HT-29 (cell line): ENCODE measurements around the gene RNF123. TPM values are rescaled to one million over a fixed set of nuclear protein-coding genes. Genes with fewer than 3 reads are reported as not detected.
"Not testable (repeated sequence)": the region's sequence is repeated elsewhere in the genome, so short reads cannot be mapped to it uniquely, and the experiment has no call there.

Experiments used
- DNase-seq: peaks from one replicate; pipeline ENCODE4 v3.0.0-alpha.2; 2015; ENCODE audit warnings: low spot score
- small RNA-seq: library from RNA; depleted of rRNA; stranded (forward); fragments of <200 nt; gene quantifications from one replicate; pipeline ENCODE3, GENCODE V24; 2014
- total RNA-seq: library from RNA; depleted of rRNA; stranded (reverse); fragments of >200 nt; shearing (Covaris generic); gene quantifications from 2 replicates; pipeline ENCODE4 v1.2.3, GENCODE V29; 2014; rRNA removed

Gene RNF123
- total RNA-seq, 1 experiment from 2014 or later, result 24.3 TPM

DNA sequence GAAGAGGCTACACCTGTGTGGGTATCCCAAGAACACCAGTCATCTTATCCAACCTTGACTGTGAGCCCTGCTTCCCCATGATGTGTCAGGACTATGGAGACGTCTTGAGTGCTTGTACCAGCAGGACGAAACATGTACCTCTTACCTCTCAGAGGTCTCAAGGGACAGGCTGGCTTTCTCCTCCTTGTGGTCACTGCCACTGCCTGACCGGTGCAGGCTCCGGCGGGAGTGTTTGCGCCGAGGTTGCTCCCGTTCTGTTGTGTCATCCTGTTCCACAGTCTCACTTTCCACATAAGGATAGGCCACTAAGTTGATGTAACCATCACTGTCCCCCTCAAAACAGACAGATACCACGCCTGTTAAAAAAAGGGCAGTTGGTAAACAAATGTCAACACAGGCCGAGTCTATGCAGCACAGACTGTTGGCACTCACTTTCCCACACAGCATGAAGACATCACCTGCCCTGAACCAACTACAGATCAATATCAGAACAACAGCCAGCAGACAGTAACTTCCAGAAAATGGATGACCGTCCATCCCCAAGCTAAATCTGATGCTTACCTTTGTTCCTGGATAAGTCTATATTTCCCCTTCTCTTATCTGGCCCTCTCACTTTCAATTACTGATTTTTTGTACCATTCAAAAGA lies 48.8 kb downstream of the RNF123 start:
- DNase-seq, result no peak

DNA sequence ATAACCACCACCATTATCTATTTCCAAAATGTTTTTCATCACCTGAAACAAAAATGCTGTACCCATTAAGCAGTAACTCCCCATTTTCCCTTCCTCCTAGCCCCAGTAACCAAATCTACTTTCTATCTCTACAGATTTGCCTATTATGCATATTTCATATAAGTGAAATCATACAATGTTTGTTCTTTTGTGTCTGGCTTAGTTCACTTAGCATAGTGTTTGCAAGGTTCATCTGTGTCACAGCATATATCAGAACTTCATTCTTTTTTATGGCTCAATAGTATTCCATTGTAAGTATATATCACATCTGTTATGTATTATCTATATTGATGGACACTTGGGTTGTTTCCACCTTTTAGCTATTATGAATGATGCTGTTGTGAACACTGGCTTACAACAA lies 51.1 kb downstream of the RNF123 start:
- DNase-seq, result no peak

DNA sequence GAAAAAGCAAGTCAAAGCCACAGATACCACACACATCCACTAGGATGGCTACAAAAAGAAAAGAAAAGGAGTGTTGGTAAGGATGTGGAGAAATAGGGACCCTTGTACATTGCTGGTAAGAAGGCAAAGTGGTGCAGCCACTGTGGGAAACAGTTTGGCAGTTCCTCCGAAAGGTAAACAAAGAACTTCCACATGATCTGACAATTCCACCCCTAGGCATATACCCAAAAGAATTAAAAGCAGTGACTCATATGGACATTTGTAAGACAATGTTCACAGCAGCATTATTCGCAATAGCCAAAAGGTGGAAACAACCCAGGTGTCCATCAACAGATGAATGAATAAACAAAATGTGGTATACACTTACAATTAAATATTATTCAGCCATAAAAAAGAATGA lies 56.6 kb downstream of the RNF123 start:
- no peak for DNase-seq

- no peak for DNase-seq
Measured at GRCh38 chr3:49747792-49748480, 58.6 kb downstream of the RNF123 start.

DNA sequence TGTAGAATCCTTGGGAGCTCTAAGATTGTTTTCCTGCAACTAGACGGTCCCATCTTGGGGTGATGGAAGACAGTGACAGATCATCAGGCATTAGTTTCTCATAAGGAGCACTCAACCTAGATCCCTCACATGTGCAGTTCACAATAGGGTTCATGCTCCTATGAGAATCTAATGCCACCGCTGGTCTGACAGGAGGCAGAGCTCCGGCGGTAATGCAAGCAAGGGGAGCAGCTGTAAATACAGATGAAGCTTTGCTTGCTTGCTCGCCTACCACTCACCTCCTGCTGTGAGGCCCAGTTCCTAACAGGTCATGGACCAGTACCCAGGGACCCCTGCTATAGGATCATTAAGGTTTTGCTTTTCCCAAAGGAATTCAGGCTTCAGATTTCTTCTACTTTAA lies 59.5 kb downstream of the RNF123 start:
- not testable (repeated sequence) for DNase-seq

DNA sequence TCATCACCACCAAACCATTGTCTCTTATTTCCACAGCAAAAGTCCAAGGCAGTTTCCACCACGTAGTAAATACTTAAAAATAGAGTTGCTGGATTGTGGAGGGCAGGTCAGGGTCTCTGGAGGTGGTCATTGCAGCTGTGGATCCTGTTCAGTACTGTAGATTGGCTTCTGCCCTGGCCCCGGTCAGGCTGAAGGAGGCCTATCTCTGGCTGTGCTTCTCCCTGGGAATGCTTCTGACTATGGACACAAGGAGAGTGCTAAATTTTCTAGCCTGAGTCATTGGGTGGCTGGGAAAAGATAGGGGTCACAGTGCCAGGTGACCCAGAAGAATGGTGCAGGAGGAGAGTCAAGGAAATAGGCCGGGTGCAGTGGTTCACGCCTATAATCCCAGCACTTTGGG lies 60.7 kb downstream of the RNF123 start:
- DNase-seq, result no peak

DNA sequence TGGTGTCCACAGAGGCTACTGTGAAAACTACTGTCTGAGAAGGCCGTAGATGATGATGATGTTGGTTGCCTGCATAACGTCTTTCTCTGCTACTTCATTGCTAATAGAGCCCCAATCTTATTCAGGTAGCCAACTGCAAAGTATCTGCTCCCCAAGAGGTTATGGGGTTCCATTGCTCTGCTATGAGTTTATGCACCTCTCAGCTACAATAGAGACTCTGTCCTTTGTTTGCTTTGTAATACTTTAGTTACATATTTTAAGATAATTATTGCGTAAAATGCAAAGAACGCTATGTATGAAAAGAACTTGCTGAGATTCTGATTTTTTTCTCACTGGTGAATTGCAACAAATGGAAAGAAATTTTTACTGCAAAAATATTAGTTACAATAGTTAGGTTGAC lies 62.1 kb downstream of the RNF123 start:
- DNase-seq, result no peak

DNA sequence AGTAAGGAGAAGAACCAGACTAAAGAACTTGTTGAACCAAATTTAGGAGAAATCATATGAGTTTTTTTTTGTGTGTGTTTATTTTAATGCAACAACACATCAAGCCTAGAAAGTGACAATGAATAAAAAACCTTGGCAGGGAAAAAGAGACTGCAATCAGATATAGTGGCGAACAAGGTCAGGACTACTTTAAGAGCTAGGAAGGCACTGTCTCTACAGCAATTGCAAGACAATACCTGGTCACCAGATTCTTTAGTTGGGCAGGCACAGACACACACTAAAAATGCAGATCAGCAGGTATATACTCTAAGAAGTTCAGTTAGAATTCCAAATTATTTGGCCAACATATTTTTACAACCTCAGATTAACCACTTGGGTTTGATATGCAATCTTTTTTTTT lies 65.2 kb downstream of the RNF123 start:
- DNase-seq, result no peak

DNA sequence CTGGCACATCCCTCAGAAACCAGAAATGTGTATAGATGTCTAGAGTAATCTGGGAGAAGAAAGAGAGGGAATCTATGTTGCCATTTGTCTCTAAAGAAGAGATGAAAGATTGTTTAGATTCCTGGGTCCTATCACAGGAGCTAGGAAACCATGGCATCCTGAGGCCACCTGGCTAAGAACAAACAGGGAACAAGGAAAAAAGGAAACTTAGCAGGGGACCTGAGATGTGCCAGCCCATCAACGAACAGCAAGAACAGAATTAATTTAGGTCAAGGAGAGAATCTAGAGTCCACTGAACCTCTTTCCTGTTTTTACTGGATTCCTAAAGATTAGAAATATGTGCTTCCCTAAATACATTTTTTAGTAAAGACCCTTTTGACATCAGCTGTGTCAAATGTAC lies 66.7 kb downstream of the RNF123 start:
- no peak for DNase-seq

- DNase-seq, result no peak
Measured at GRCh38 chr3:49757197-49757596, 67.8 kb downstream of the RNF123 start.

GRCh38 chr3:49759226-49759625 lies 69.9 kb downstream of the RNF123 start:
- DNase-seq, result no peak

DNA sequence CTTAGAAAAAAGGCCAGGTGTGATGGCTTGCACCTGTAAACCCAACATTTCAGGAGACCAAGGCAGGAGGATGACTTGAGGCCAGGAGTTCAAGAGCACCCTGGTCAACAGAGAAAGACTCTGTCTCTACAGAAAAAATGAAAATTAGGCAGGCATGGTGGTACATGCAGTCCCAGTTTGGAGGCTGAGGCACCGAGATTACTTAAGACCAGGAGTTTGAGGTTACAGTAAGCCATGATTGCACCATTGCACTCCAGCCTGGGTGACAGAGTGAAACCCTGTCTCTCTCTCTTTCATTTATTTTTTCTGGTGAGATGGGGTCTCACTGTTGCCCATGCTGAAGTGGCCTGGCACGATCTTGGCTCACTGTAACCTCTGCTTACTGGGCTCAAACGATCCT lies 72.3 kb downstream of the RNF123 start:
- no peak for DNase-seq

DNA sequence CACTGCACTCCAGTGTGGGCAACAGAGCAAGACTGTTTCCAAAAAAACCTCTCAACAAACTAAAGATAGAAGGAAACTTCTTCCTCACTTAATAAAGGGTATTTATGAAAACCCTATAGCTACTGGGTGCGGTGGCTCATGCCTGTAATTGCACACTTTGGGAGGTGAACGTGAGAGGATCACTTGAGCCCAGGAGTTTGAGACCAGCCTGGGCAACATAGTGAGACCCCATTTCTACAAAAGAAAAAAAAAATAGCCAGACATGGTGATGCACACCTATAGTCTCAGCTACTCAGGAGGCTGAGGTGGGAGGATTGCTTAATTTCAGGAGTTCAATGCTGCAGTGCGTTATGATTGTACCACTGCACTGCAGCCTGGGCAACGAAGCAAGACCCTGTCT lies 74.6 kb downstream of the RNF123 start:
- no peak for DNase-seq

GRCh38 chr3:49769286-49769915 lies 80.0 kb downstream of the RNF123 start:
- no peak for DNase-seq

GRCh38 chr3:49769926-49770325 lies 80.6 kb downstream of the RNF123 start:
- no peak for DNase-seq

Small RNA genes within 50 kb of the gene (small RNA-seq; reads per million reads assigned to genes)
- gene AMIGO3 (not detected), gene COX6CP14 (not detected)

Other genes with a start within 250 kb of the RNF123 start
- 64.2 and 72.9 TPM in 2 replicates for gene DAG1, start 219.3 kb upstream of the RNF123 start, total RNA-seq
- not detected in 2 replicates for gene BSN, start 135.1 kb upstream of the RNF123 start, total RNA-seq
- 246 and 254 TPM in 2 replicates for gene APEH, start 15.2 kb upstream of the RNF123 start, total RNA-seq
- gene MST1, start 83 bp upstream of the RNF123 start, total RNA-seq, result 2.2 and 3.3 TPM in 2 replicates
- gene AMIGO3, start 30.1 kb downstream of the RNF123 start, total RNA-seq, result 2.0 and 2.7 TPM in 2 replicates
- gene GMPPB, start 34.4 kb downstream of the RNF123 start, total RNA-seq, result 40.0 and 45.1 TPM in 2 replicates
- gene IP6K1, start 97.0 kb downstream of the RNF123 start, total RNA-seq, result 24.3 and 38.3 TPM in 2 replicates
- gene CDHR4, start 110.3 kb downstream of the RNF123 start, total RNA-seq, result 0.15 and 0.34 TPM in 2 replicates
- gene INKA1, start 113.7 kb downstream of the RNF123 start, total RNA-seq, result 0.15 TPM in 1 of 2 replicates, not detected in the other
- 5.1 and 6.1 TPM in 2 replicates for gene UBA7, start 124.4 kb downstream of the RNF123 start, total RNA-seq
- 10.3 and 12.8 TPM in 2 replicates for gene TRAIP, start 167.0 kb downstream of the RNF123 start, total RNA-seq
- not detected in 2 replicates for gene CAMKV, start 180.3 kb downstream of the RNF123 start, total RNA-seq
- 60.3 and 64.4 TPM in 2 replicates for gene MST1R, start 214.3 kb downstream of the RNF123 start, total RNA-seq
- gene MON1A, start 240.3 kb downstream of the RNF123 start, total RNA-seq, result 13.6 and 15.1 TPM in 2 replicates